ENCODE data around the gene EVX2.
A peak's percentile ranks its signal among the peaks of the same experiment; 100 is the strongest.

The EVX2 gene

DNA sequence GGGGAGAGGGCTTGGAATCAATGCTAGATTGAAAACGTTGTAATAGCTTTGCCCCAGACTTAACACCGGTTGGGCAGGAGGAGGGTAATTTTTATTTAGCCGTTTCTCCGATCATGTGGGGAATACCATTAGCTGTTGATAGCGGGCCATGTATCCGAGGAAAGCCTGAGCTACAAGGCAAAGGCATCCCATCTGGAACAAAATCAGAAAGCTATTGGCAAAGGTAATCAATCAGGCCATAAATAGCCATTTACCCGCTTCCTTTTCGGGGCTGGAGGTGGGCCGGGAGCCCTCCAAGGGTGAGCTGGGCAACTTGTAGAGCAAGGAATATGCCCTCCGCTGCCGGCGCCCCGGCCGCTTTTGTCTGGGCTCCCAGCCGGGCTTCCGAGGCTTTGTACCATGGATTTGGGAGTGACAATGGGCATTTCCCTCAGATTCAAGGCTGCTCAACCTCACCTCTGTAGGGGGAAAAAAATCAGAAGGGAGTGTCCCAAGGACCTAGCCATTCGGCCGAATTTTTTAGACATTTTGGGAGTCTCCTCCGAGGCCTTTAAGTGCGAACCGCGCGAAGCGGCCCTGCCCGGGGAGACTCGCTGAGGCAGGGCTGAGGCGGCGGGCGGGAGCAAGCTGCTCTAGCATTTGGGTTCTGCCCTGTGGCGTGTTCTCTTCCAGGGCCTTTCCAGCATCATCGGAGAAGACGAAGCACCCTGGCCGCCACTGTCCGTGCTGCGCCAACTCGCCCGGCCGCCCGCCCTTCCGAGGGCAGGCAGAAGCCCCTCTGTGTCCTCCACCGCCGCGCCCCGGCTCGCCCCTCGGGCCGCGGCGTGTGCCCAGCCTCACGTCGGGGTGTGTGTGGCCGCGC is 37.7 kb upstream of the EVX2 start:
- no peak for TF ChIP-seq CTCF (conservative IDR thresholded peaks at IDR 0.05; ENCODE audit: control insufficient read depth, insufficient read depth, low read depth, low read length)
- H3K4me3 ChIP-seq (ENCODE audit: control insufficient read depth, low read depth, low read length), result no peak overlapping the region
- DNase-seq (ENCODE audit: low read depth), result no peak

GRCh38 chr2:176120364-176121189 is 36.8 kb upstream of the EVX2 start:
- H3K4me3 ChIP-seq (ENCODE audit: control insufficient read depth, low read depth, low read length), result no peak overlapping the region
- TF ChIP-seq CTCF (conservative IDR thresholded peaks at IDR 0.05; ENCODE audit: control insufficient read depth, insufficient read depth, low read depth, low read length), result no peak
- no peak for DNase-seq (ENCODE audit: low read depth)

DNA sequence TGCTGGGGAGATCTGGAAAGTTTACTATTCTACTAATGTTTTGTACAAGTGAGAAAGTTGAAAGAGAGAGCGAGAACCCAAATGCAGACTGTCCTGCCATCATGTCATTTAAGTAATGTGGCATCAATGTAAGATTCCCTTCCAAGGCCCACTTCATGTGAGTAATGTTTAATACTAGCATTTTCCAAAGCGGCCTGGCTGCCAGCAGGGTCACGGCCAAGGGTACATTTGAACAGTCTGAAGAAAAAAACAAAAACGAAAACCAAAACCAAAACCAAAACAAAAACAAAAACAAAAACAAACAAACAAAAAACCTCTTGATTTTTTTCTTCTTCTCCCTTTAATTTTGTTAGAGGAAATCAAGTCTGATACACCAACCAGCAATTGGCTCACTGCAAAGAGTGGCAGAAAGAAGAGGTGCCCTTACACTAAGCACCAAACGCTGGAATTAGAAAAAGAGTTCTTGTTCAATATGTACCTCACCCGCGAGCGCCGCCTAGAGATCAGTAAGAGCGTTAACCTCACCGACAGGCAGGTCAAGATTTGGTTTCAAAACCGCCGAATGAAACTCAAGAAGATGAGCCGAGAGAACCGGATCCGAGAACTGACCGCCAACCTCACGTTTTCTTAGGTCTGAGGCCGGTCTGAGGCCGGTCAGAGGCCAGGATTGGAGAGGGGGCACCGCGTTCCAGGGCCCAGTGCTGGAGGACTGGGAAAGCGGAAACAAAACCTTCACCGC is 35.0 kb upstream of the EVX2 start:
- TF ChIP-seq CTCF (conservative IDR thresholded peaks at IDR 0.05; ENCODE audit: control insufficient read depth, insufficient read depth, low read depth, low read length), result peak; percentile 59
- peak; percentile 50 for DNase-seq (ENCODE audit: low read depth)
- H3K4me3 ChIP-seq (ENCODE audit: control insufficient read depth, low read depth, low read length), result no peak overlapping the region

DNA sequence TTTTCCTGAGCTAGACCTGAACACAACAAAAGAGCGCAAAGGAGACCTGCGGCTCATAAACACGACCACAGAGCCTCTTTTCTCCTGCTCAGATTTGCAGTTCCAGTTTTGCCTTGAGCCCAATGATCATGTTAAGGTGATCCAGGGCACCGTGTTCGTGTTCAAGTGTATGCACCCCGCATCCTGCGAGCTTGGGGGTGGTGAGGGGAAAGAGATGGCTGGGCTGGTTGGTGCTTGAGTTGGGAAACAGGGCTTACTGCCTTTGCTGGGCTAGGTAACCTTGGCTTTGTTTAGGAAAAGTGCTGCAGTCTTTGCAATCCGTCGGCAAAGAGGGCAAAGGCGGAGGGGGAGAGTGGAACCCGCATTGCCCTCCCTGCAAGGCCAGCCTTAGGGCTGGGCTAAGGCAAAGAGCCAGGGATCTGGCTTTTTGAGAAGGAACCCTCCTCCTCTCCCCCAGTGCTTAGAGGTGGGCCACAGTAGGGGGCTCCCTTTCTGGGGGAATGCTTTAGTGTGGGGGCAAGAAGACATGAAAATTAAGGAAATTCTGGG is 34.1 kb upstream of the EVX2 start:
- no peak overlapping the region for H3K4me3 ChIP-seq (ENCODE audit: control insufficient read depth, low read depth, low read length)
- no peak for DNase-seq (ENCODE audit: low read depth)
- no peak for TF ChIP-seq CTCF (conservative IDR thresholded peaks at IDR 0.05; ENCODE audit: control insufficient read depth, insufficient read depth, low read depth, low read length)

- DNase-seq (ENCODE audit: low read depth), result no peak
- no peak overlapping the region for H3K4me3 ChIP-seq (ENCODE audit: control insufficient read depth, low read depth, low read length)
- TF ChIP-seq CTCF (conservative IDR thresholded peaks at IDR 0.05; ENCODE audit: control insufficient read depth, insufficient read depth, low read depth, low read length), result no peak
Observed at GRCh38 chr2:176117162-176117822, 33.5 kb upstream of the EVX2 start.

Measured in fibroblast of mammary gland (primary cell).